Muscle of back (tissue), 11 donors: ENCODE results near the gene BCL6. TPM values are rescaled to one million over a fixed set of nuclear protein-coding genes. Genes with fewer than 3 reads are reported as not detected.
"Not testable (repeated sequence)": the region's sequence is repeated elsewhere in the genome, so short reads cannot be mapped to it uniquely, and the experiment has no call there.

Source experiments
- DNase-seq, 3 donors: peaks; one replicate each; pipeline versions ENCODE4 v3.0.0 to v3.0.0-alpha.2; 2013
- polyA plus RNA-seq, 10 donors: library from polyadenylated mRNA; unstranded; fragments of 120-200 nt; gene quantifications; one replicate each; pipeline ENCODE4 v1.2.1, GENCODE V29; 2013; ENCODE audit not compliant: insufficient read length in 10 of 10

Gene BCL6
- polyA plus RNA-seq, 10 donors: 14.2 to 31.1 (median 21.0) TPM

DNA sequence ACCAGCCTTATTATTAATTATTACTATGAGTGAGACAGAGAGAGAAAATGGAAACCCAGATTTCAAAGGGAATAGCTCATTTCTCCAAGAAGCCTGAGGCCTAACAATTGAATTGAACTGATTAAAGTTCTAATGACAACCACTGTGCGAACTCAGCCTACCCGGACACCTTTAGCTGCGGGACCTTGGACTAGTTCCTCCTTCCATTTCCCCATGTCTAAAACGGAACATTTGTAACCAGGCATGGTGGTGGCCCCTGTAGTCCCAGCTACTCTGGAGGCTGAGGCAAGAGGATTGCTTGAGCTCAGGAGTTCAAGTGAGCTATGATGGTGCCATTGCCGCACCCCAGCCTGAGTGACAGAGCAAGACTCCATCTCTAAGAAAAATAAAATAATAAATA is 26.5 kb downstream of the BCL6 start:
- no peak for DNase-seq

DNA sequence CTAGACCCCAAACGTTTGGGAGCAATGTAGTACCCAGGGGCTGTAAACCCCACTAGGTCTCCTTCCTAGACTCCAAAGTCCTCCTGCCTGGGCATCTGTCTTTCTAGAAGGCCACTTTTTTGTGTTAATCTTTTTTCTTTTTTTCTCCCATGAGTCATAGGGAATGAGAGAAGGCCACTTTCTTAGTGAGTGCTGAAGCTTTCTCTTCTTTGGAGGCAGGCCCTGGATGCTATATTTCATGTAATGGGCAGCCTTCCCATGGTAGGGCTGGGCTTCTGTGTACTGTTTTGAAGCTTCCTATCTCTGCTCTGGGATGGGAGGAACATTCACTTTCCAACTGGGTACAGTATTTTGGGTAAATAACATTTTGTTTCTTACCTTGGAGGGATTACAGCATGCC is 27.7 kb downstream of the BCL6 start:
- no peak for DNase-seq

DNA sequence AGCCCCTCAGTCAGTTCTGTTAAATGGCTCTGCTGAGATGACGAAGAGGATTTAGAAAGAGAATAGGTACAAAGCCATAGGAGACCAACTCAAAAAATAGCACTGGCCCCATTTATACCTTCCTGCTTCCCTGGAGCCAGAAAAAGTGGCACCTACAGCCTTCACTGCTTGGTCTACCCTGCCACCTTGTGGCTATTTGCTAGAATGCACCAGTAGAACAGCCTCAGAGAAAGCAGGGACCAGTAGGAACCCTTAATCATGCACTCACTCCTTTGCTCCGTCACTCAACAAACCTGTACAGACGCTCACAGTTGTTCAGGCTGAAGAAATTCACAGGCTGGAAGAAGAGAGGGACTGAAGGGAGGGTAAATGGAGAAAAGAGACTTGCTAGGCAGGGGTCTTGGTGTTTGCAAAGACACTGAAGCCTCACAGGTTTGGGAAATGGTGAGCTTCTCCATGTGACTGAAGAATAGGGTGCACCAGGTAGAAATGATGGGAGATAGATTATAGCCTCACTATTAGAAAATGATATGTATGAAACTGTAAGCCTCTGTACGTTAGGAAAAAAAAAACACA is 30.8 kb downstream of the BCL6 start:
- DNase-seq: peak; percentile 59 to 76 (median 71)

DNA sequence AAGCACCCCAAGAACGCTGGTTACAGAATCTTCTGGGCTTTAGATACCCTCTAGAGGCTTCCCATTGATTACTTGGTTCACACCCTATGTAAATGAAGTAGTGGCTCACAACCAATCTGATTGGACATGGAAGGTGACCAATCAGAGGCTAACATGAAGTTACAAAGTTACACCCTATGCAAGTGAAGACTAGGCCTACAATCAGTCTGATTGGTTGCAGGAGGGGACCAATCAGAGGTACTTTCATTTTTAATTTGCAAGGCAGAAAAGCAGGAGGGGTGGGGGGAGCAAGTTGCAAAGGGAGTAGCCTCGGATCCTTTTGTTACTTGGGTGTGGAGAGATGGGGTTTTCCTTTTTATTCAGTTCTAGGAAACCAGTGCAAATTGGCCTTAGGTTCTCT is 31.8 kb downstream of the BCL6 start:
- no peak for DNase-seq

DNA sequence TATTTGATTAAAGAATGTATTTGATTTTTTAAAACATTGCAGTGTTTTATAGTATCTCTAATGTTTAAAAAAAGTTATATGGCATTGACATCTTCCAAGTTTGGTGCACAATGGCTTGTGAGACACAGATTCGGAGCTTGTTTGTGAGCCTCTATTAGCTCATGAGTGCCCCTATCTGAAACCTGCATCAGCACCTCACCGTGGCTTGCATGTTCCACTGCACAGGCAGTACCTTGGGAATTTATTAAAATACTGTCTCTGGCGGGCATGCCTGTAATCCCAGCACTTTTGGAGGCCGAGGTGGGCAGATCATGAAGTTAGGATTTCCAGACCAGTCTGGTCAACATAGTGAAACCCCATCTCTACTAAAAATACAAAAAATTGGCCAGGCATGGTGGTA is 36.1 kb downstream of the BCL6 start:
- DNase-seq: no peak

DNA sequence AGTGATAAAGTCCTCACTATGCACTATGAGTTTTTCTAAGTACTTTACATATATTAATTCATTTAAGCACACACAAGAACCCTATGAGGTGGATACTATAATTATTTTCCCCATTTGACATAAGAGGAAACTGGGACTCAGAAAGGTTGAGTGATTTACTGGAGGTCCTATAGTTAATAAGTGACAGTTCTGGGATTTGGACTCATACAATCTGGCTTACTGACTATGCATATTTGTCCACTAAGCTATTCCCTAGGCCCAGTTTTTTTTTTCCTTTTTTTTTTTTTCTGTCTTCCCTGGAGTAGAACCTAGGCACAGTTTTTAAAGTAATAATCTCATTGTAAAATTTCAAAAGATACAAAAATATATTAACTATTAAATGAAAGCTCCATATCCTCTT is 36.6 kb downstream of the BCL6 start:
- DNase-seq: no peak

DNA sequence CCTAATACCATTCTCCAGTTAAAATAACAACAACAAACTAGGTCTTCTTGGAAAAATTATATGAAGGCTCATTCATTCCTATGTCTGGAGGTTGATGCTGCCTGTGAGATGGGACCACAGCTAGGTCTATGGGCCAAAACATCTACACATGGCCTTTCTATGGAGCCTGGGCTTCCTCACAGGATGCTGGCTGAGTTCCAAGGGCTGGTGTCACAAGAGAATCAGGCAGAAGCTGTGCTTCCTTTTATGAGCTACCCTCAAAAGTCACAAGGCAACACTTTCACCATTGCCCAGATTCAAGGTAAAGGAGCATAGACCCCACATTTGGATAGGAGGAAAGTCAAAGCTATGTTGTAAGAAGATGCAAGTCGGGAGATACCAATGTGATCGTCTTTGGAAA is 38.3 kb downstream of the BCL6 start:
- no peak for DNase-seq

DNA sequence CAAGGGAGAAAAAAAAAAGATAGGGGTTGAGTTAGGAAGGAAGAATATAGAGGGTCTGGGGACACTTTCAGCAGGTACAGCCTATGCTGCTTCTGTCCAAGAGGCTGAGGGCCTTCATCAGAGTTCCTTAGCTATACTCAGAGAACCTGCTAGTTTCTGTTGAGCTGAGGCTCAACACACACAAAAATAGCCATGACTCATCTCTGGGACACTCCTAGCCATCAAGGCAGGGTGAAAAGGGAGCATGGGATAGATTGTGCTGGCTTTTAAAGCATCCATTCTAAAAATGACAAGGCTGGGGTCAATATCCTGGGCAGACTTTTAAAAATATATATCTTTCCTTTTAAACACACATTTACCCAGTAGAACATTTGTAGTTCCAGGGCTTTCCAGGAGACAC is 40.1 kb downstream of the BCL6 start:
- no peak for DNase-seq

DNA sequence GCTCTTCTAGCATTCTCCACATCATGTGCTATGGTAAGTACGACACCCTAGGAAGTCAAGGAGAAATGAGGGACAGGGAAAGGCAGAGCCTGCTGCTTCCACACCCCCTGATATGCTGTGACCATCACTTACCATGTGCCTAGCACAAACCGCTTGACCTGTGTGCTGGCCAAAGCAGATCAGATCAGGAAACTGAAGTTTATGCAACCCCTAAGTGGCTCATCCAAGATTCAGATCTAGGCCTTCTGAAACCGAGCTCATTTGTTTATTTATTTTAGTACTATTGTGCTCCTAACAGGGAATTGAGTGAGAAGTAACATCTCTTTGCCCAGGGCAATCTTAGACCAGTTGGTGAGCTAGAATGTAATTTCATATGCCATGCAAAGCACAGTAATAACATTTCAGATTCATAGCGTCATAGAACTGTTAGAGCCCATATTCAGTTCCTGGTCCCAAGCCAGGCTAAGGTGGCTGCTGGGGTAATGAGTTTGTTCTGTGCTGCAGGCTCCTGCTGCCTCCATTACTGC is 42.7 kb downstream of the BCL6 start, which contains the start of gene RTP2:
Gene RTP2, minus strand, starts transcription at position 51 of the 527 bp plus-strand sequence. CDS start 429 bp downstream, outside the sequence.
- no peak for DNase-seq

GRCh38 chr3:187700249-187700648 is 45.0 kb downstream of the BCL6 start:
- no peak for DNase-seq

GRCh38 chr3:187698499-187699399 is 46.5 kb downstream of the BCL6 start:
- DNase-seq: no peak

GRCh38 chr3:187696021-187696420 is 49.2 kb downstream of the BCL6 start:
- DNase-seq: no peak

- DNase-seq: no peak
Observed at GRCh38 chr3:187695449-187695848, 49.8 kb downstream of the BCL6 start.

DNA sequence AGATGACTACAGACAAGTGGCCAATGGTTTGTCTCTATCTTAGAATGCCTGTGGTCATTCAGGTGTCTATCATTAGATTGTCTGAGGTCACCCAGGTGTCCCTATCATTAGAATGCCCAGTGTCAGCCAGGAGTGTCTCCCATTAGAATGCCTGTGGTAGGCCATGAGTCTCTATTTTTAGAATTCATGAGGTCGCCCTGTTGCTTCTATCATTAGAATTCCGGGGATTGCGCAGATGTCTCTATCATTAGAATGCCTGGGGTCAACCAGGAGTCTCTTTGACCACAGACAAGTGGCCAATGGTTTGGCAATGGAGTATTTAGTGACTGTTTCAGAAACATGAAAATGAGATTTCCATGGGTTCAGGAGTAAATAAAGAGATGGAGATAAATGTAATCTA is 50.5 kb downstream of the BCL6 start:
- no peak for DNase-seq

- no peak for DNase-seq
Observed at GRCh38 chr3:187693431-187693830, 51.8 kb downstream of the BCL6 start.

DNA sequence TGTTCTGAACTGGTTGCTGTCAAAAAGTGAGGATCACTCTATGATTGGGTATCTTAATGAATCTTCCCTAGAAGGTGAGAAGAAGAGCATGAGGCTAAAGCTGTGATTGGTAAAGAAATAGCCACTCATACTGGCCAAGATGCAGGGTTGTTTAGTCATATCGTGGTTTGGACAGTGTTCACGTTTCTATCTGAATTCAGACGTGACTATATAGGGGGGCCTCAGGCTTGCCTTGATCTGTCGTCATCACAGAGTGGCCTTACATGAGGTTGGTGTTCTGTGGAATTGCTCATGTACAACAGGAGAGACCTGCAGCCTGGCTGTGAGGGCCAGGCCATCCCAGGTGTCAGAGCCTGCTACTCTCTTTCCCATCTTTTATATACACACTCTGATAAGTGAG is 55.3 kb downstream of the BCL6 start:
- DNase-seq: no peak

GRCh38 chr3:187686621-187687273 is 58.5 kb downstream of the BCL6 start:
- DNase-seq: no peak

- no peak for DNase-seq
Observed at GRCh38 chr3:187685948-187686347, 59.3 kb downstream of the BCL6 start.

- DNase-seq: no peak
Observed at GRCh38 chr3:187684880-187685279, 60.4 kb downstream of the BCL6 start.

DNA sequence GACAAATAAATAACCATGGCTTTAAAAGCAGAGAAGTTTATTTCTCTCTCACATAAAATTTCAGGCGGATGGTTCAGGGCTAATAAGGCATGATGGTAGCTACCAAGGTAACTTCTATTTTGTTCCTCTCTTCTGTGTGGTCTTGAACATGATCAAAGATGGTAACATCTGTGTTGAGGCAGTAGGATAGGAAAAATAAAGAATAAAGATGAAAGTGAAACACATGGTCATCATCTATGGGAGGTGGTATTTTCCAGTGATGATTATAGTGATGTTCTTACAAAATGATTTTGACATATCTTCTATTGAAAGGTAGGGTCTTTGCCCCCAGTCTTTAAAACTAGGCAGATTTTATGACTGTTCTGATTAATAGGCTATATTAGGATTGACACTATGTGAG is 60.8 kb downstream of the BCL6 start:
- no peak for DNase-seq

DNA sequence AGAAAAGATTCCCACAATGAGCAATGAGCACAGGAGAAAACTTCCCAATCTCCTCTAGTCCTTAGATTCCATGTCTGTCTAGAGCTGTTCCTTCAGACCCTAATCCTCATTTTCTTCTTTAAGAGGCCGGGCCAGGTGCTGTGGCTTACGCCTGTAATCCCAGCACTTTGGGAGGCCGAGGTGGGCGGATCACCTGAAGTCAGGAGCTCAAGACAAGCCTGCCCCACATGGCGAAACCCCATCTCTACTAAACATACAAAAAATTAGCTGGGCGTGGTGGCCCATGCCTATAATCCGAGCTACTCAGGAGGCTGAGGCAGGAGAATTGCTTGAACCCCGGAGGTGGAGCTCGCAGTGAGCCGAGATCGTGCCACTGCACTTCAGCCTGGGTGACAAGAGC is 63.5 kb downstream of the BCL6 start:
- not testable (repeated sequence) for DNase-seq

GRCh38 chr3:187679638-187680396 is 65.5 kb downstream of the BCL6 start:
- DNase-seq: peak; percentile 45 to 77 (median 64)
